ENCODE data around the gene BMERB1.
A peak's percentile ranks its signal among the peaks of the same experiment; 100 is the strongest.
"Not testable (repeated sequence)": the region's sequence is repeated elsewhere in the genome, so short reads cannot be mapped to it uniquely, and the experiment has no call there.

Gene BMERB1

GRCh38 chr16:15523939-15524338 is 89.6 kb downstream of the BMERB1 start:
- no peak for DNase-seq (ENCODE audit: low read depth in 2 of 2)

DNA sequence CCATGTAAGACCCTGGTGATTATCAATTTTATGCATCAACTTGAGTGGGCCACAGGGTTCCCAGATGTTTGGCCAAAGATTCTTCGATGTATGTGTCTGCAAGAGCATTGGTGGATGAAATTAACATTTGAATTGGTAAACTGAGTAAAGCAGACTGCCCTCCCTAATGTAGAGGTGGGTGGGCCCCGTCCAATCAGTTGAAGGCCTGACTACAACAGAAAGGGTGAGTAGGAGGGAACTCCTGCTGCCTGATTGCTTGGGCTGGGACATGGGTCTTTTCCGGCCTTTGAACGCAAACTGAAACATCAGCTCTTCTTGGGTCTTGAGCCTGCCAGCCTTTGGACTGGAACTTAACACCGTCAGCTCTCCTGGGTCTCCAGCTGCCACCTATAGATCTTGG is 90.6 kb downstream of the BMERB1 start:
- no peak for DNase-seq (ENCODE audit: low read depth in 2 of 2)

DNA sequence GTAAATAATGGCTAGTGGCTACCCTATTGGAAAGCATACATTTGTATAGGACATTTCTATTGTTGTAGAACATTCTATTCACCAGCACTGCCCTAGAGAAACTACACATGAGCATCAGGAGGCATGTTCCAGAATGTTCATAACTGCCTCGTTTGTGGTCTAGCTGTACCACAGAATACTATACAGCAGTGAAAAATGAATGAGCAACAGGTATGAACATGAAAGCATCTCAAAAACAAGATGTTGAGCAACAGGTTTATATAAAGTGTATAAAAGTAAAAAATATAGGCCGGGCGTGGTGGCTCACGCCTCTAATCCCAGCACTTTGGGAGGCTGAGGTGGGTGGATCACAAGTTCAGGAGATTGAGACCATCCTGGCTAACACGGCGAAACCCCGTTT is 91.7 kb downstream of the BMERB1 start:
- no peak for DNase-seq (ENCODE audit: low read depth in 2 of 2)

GRCh38 chr16:15526731-15527130 is 92.3 kb downstream of the BMERB1 start:
- DNase-seq (ENCODE audit: low read depth in 2 of 2), result no peak

DNA sequence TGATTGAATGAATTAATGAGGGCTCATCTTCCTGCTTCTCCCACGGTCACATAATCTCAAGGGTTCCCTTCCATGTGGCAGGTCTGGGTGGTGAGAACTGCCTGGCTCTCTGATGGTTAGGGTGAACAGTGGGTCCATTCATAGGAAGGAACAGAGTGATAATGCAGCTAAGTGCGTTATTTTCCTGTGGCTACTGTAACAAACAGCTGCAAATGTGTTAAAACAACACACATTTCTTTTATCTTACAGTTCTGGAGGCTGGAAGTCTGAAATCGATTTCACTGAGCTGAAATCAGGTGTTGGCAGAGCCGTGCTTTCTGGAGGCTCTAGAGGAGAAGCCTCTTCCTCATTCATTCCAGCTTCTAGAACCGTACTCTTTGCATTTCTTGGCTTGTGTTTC is 95.3 kb downstream of the BMERB1 start:
- no peak for DNase-seq (ENCODE audit: low read depth in 2 of 2)

- DNase-seq (ENCODE audit: low read depth in 2 of 2), result no peak
These were observed 95.7 kb downstream of the BMERB1 start for GRCh38 chr16:15530085-15530484.

GRCh38 chr16:15532825-15533224 is 98.4 kb downstream of the BMERB1 start:
- no peak for DNase-seq (ENCODE audit: low read depth in 2 of 2)

GRCh38 chr16:15533386-15533785 is 99.0 kb downstream of the BMERB1 start:
- DNase-seq (ENCODE audit: low read depth in 2 of 2), result no peak

GRCh38 chr16:15535772-15536171 is 101.4 kb downstream of the BMERB1 start:
- DNase-seq (ENCODE audit: low read depth in 2 of 2), result no peak

DNA sequence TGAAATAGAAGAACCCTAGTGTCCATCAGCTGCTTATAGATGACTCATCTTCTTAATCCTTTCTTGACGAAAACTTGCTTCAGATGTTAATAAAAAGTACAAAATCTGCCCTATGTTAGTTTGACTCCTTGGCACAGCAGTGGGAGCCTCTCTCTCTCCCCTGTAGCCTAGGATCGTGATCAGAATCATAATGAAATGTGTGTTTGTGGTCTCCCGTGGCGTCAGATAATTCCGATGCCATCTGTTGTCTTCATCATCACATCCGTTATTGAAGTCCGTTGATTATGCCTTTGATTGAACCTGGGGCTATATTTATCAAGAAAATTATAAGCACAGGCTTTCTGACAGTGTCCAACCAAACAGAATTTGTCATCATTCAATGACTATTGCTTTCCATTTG is 102.5 kb downstream of the BMERB1 start:
- DNase-seq (ENCODE audit: low read depth in 2 of 2), result no peak

- no peak for DNase-seq (ENCODE audit: low read depth in 2 of 2)
These were observed 104.1 kb downstream of the BMERB1 start for GRCh38 chr16:15538507-15538906.

GRCh38 chr16:15539197-15539596 is 104.8 kb downstream of the BMERB1 start:
- no peak for DNase-seq (ENCODE audit: low read depth in 2 of 2)

- no peak for DNase-seq (ENCODE audit: low read depth in 2 of 2)
These were observed 107.9 kb downstream of the BMERB1 start for GRCh38 chr16:15542261-15542660.

DNA sequence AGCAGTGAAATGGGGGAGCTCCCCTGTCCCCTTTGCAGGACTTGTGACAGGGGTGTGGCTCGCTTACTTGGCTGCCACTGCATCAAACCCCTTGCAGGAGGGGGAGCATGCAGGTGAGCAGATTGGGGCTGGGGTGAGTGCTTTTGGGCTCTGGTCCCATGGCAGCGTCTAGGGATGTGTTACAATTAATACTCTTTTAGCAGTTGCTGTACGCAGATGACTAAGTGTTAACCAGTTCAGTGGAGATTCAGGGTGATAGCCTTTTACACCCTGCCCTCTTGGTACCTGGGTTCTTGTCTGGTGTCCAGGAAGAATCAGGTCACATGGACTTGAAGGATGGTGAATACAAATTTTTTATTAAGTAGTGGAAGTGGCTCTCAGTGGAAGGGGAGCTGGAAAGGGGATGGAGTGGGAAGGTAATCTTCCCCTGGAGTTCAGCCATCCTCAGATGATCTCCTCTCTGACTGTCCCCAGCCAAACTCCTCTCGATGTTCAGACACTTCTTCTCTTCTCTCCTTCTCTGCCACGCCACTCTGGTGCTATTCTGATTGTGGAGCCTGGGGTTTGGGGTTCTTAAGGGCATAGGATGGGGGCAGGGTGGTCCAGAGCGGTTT is 108.5 kb downstream of the BMERB1 start:
- no peak for DNase-seq (ENCODE audit: low read depth in 2 of 2)

DNA sequence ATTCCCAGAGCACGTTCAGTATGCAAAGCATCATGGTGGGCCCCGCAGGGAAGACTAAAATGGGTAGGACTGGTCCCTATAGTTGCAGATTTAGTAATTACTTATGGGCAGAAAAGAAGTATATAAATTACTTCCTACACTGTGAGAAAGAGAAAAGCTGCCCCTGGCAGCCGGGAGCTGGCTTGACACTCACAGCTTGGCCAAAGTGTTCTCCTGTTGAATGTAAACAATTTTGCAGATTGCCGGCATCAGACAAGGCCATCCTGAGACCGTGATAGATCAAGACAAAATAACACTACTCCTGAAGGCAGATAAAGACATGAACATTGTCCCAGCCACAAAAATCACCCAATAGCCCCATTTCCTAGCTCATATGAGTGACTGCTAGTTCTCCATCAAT is 110.0 kb downstream of the BMERB1 start:
- DNase-seq (ENCODE audit: low read depth in 2 of 2), result no peak

GRCh38 chr16:15545544-15545943 is 111.2 kb downstream of the BMERB1 start:
- DNase-seq (ENCODE audit: low read depth in 2 of 2), result no peak

GRCh38 chr16:15547072-15547767 is 112.8 kb downstream of the BMERB1 start:
- not testable (repeated sequence) for DNase-seq (ENCODE audit: low read depth in 2 of 2)

GRCh38 chr16:15547768-15548096 is 113.3 kb downstream of the BMERB1 start:
- no peak for DNase-seq (ENCODE audit: low read depth in 2 of 2)

GRCh38 chr16:15548482-15548891 is 114.1 kb downstream of the BMERB1 start:
- DNase-seq (ENCODE audit: low read depth in 2 of 2), result no peak

DNA sequence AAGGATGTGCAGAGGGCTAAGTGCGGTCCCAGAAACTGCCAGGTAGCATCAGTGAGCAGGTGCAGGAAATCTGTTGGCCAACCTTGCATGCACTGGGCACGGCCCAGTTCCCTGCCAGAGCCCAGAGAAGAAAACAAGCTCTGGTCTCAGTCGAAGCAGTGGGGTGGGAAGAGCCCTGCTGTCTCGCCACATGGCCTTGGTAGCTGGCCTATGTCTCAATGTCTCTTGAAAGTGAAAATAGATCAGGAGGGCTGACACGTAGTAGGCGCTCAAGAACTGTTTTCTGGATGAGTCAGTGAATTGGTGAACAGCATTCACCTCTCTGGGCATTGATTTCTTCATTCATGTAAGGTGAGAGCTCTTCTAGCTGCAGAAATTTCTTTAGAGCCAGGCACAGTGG is 118.1 kb downstream of the BMERB1 start:
- DNase-seq (ENCODE audit: low read depth in 2 of 2), result no peak

DNA sequence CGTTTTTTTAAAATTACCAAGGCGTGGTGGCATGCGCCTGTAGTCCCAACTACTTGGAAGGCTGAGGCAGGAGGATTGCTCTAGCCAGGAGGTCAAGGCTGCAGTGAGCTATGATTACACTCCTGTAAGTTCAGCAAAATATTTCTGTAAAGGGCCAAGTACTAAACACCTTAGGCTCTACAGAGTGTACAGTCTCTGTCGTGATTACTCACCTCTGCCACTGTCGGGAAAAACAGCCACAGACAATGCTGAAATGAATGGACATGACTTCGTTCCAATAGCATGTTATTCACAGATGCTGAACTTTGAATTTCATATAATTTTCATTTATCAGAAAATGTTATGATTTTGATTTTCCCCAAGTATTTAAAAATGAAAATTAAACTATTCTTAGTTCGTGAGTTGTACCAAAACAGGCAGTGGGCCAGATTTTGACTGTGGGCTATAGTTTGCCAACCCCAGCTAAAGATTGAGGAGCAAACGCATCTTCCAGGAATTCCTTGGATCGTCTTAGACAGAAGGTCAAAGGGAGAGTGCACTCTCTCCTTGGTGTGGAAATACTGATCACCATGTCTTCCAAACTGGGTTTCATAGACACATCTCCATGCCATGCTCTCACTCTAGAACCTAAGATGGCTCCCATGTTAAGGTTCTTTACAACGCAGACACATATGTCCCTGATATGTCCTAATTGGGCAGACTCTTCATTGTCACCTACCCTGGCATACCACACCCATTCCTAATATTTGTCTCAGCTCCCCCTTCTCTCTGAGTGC is 119.1 kb downstream of the BMERB1 start:
- peak in 1 of 2 donors; percentile 25 for DNase-seq (ENCODE audit: low read depth in 2 of 2)

DNA sequence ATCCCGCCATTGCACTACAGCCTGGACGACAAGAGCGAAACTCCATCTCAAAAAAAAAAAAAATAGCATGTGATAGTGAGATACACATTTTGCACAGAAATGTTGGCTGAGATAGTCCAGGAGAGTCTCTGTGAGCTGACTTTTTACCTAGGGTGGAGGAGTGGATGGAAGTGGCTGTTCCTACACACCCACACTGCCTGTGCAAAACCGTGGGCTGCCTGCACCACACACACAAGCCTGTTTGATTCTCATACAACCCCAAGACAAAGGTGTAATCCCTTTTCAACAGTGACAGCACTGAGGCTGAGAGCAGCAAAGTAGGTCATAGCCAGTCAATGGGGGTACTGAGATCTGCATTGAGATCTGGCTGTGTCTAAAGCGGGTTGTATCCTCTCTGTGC is 121.7 kb downstream of the BMERB1 start:
- DNase-seq (ENCODE audit: low read depth in 2 of 2), result no peak

- DNase-seq (ENCODE audit: low read depth in 2 of 2), result no peak
These were observed 122.9 kb downstream of the BMERB1 start for GRCh38 chr16:15557258-15557657.

Data from stimulated activated CD4-positive, alpha-beta T cell treated with anti-CD3 and anti-CD28 coated beads, Interleukin-4, amount 100 ng/mL, for 48 hours (primary cell).